ENCODE data around the gene CDH9. TPM values are rescaled to one million over a fixed set of nuclear protein-coding genes. Genes with fewer than 3 reads are reported as not detected.

Gene CDH9
- total and polyA plus RNA-seq, 4 donors, result not detected

DNA sequence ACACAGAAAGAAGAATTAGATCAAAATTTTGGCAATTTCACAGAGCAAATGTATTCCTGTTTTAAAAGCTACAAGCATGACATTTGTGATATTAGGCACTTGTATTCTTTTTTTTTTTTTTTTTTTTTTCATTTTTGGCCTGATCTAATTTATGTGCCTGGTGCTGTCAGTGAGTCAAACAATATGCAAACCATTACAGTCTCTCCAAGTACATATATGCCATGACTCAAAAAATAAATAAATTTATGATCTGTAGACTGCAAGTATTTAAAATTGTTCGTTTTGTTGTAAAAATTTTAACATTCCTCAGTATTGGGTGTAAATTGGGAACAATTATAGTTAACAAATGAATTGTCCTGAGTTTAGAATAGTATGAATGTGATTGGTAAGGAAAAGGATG lies 51.4 kb downstream of the CDH9 start:
- no peaks in the 10 kb centered on the region for H3K9me3 ChIP-seq (ENCODE audit: control insufficient read depth in 4 of 4, insufficient read depth in 3 of 4, low read length in 3 of 4)
- ATAC-seq (ENCODE audit: insufficient read depth, low FRiP score), result no peak

DNA sequence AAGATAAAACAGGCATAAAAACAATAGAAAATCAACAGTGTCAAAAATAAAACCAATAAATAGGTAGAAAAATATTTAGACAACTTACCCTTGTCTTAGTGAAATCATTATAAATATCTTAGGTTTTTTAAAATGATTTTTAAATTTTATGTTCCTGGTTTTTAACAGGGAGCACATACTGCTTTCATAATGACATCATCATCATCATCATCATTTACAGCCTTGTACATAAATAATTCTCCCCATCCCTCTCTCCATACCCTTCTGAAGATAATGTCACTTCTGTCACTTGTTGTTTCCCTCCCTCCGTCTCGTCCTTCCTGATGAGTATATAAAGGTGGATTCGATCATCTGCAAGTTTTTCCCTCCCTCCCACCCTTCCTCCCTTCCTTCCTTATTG lies 56.6 kb downstream of the CDH9 start:
- no peak overlapping the region for H3K27ac ChIP-seq (ENCODE audit: low read depth in 1 of 2, low read length in 1 of 2)
- no peaks in the 10 kb centered on the region for H3K27me3 ChIP-seq (ENCODE audit: control insufficient read depth in 3 of 3, insufficient read depth in 3 of 3, low read length in 2 of 3)
- H3K4me3 ChIP-seq, result no peak overlapping the region
- 71 to 82% methylated on average over 3 of the region's 3 CpGs for WGBS, 2 donors
- no peaks in the 10 kb centered on the region for H3K4me1 ChIP-seq (ENCODE audit: control insufficient read depth in 5 of 5, insufficient read depth in 5 of 5, low read length in 5 of 5)
- TF ChIP-seq, protein P1, sequence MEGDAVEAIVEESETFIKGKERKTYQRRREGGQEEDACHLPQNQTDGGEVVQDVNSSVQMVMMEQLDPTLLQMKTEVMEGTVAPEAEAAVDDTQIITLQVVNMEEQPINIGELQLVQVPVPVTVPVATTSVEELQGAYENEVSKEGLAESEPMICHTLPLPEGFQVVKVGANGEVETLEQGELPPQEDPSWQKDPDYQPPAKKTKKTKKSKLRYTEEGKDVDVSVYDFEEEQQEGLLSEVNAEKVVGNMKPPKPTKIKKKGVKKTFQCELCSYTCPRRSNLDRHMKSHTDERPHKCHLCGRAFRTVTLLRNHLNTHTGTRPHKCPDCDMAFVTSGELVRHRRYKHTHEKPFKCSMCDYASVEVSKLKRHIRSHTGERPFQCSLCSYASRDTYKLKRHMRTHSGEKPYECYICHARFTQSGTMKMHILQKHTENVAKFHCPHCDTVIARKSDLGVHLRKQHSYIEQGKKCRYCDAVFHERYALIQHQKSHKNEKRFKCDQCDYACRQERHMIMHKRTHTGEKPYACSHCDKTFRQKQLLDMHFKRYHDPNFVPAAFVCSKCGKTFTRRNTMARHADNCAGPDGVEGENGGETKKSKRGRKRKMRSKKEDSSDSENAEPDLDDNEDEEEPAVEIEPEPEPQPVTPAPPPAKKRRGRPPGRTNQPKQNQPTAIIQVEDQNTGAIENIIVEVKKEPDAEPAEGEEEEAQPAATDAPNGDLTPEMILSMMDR (IDR thresholded peaks at IDR 0.05; ENCODE audit: control extremely low read depth, extremely low read depth), result no peak
- H3K9me3 ChIP-seq (ENCODE audit: control insufficient read depth in 4 of 4, insufficient read depth in 3 of 4, low read length in 3 of 4), result no peaks in the 10 kb centered on the region
- DNase-seq, result no peak
- H3K9ac ChIP-seq (ENCODE audit: insufficient read depth in 1 of 2, low read length in 2 of 2), result no peak overlapping the region
- H3K36me3 ChIP-seq (ENCODE audit: control insufficient read depth in 4 of 4, insufficient read depth in 4 of 4, low read length in 4 of 4), result no peaks in the 10 kb centered on the region
- no peak for ATAC-seq (ENCODE audit: insufficient read depth, low FRiP score)

More for the DNA sequence above, 51.4 kb downstream of the CDH9 start:
- TF ChIP-seq, protein P1 (IDR thresholded peaks at IDR 0.05; ENCODE audit: control extremely low read depth, extremely low read depth), result no peak
- H3K27ac ChIP-seq (ENCODE audit: low read depth in 1 of 2, low read length in 1 of 2), result no peak overlapping the region
- WGBS, 2 donors, result 62 to 65% methylated on average over 1 of the region's 1 CpG
- H3K4me3 ChIP-seq, result no peak overlapping the region
- no peaks in the 10 kb centered on the region for H3K36me3 ChIP-seq (ENCODE audit: control insufficient read depth in 4 of 4, insufficient read depth in 4 of 4, low read length in 4 of 4)
- no peaks in the 10 kb centered on the region for H3K27me3 ChIP-seq (ENCODE audit: control insufficient read depth in 3 of 3, insufficient read depth in 3 of 3, low read length in 2 of 3)
- no peak for DNase-seq
- H3K9ac ChIP-seq (ENCODE audit: insufficient read depth in 1 of 2, low read length in 2 of 2), result no peak overlapping the region
- H3K4me1 ChIP-seq (ENCODE audit: control insufficient read depth in 5 of 5, insufficient read depth in 5 of 5, low read length in 5 of 5), result no peaks in the 10 kb centered on the region

DNA sequence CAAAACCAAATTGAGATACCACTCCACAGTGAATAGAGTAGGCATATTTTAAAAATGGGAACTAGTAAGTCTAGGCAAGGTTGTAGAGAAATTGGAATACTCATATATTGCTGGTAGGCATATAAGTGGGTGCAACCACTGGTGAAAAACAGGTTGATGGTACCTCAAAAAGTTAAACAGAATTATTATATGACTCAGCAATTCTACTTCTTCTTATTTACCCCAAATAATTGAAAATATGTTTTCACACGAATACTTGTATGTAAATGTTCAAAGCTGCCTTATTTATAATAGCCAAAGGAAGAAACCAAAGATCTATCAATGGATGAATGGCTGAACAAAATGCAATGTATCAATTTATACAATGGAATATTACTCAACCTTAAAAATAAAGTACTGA lies 79.1 kb downstream of the CDH9 start:
- DNase-seq (no peak), ATAC-seq (ENCODE audit: insufficient read depth, low FRiP score) (no peak)
- WGBS, 2 donors, result 70% methylated on average over 1 of the region's 1 CpG
- no peaks in the 10 kb centered on the region for H3K4me1 ChIP-seq (ENCODE audit: control insufficient read depth in 5 of 5, insufficient read depth in 5 of 5, low read length in 5 of 5)
- no peaks in the 10 kb centered on the region for H3K36me3 ChIP-seq (ENCODE audit: control insufficient read depth in 4 of 4, insufficient read depth in 4 of 4, low read length in 4 of 4)
- H3K27ac ChIP-seq (ENCODE audit: low read depth in 1 of 2, low read length in 1 of 2), result no peak overlapping the region
- TF ChIP-seq, protein P1 (IDR thresholded peaks at IDR 0.05; ENCODE audit: control extremely low read depth, extremely low read depth), result no peak
- H3K9ac ChIP-seq (ENCODE audit: insufficient read depth in 1 of 2, low read length in 2 of 2), result no peak overlapping the region
- no peaks in the 10 kb centered on the region for H3K9me3 ChIP-seq (ENCODE audit: control insufficient read depth in 4 of 4, insufficient read depth in 3 of 4, low read length in 3 of 4)
- no peak overlapping the region for H3K4me3 ChIP-seq
- no peaks in the 10 kb centered on the region for H3K27me3 ChIP-seq (ENCODE audit: control insufficient read depth in 3 of 3, insufficient read depth in 3 of 3, low read length in 2 of 3)

DNA sequence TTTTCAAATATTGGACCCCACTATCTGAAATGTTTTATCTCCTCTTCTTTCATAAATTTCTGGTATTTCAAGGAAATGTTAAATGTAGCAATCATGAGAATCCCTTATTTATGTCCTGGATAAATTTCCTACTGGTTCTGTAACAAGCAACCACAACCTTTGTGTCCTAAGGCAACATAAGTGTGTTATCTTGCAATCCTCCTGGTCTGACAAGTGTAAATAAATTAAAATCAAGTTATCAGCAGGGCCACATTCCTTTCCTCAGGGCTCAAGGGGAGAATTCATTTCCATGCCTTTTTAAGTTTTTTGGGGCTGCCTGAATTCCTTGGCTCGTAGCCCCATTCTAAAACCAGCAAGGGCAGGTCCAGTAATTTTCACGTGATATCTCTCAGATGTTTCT lies 83.2 kb downstream of the CDH9 start:
- Histone ChIP-seq H3K36me3 (ENCODE audit: control insufficient read depth in 4 of 4, insufficient read depth in 4 of 4, low read length in 4 of 4) (no peaks in the 10 kb centered on the region), H3K9me3 (ENCODE audit: control insufficient read depth in 4 of 4, insufficient read depth in 3 of 4, low read length in 3 of 4) (no peaks in the 10 kb centered on the region), H3K4me3 (no peak overlapping the region), H3K27ac (ENCODE audit: low read depth in 1 of 2, low read length in 1 of 2) (no peak overlapping the region), H3K9ac (ENCODE audit: insufficient read depth in 1 of 2, low read length in 2 of 2) (no peak overlapping the region), H3K27me3 (ENCODE audit: control insufficient read depth in 3 of 3, insufficient read depth in 3 of 3, low read length in 2 of 3) (no peaks in the 10 kb centered on the region), H3K4me1 (ENCODE audit: control insufficient read depth in 5 of 5, insufficient read depth in 5 of 5, low read length in 5 of 5) (no peaks in the 10 kb centered on the region)
- WGBS, 2 donors, result 68 to 74% methylated on average over 2 of the region's 2 CpGs
- ATAC-seq (ENCODE audit: insufficient read depth, low FRiP score) (no peak), DNase-seq (no peak)
- TF ChIP-seq, protein P1 (IDR thresholded peaks at IDR 0.05; ENCODE audit: control extremely low read depth, extremely low read depth), result no peak
